Breast epithelium (tissue), 4 donors: ENCODE results near the gene KCNK3. TPM values are rescaled to one million over a fixed set of nuclear protein-coding genes. Genes with fewer than 3 reads are reported as not detected.
"Not testable (repeated sequence)": the region's sequence is repeated elsewhere in the genome, so short reads cannot be mapped to it uniquely, and the experiment has no call there.

Experiments used
- DNase-seq, 2 donors: peaks; one replicate each; pipeline ENCODE4 v3.0.0-alpha.2; 2019; ENCODE audit warnings: low spot score in 2 of 2
- H3K27ac ChIP-seq, 2 donors: fragments of 200-600 bp; sonication (generic) in 1 of 2; one replicate each; pipeline ENCODE4 v1.5.1; 2016 to 2019; ENCODE audit warnings: mild to moderate bottlenecking in 1 of 2
- H3K27me3 ChIP-seq, 2 donors: fragments of 200-600 bp; sonication (generic) in 1 of 2; one replicate each; pipeline versions ENCODE4 v1.5.1 to v1.6.0; 2017 to 2019; ENCODE audit warnings: control low read depth in 1 of 2, mild to moderate bottlenecking in 1 of 2
- H3K36me3 ChIP-seq: fragments of 200-600 bp; one replicate; pipeline ENCODE4 v1.5.1; 2019
- H3K4me1 ChIP-seq, 2 donors: fragments of 200-600 bp; sonication (generic); one replicate each; pipeline ENCODE4 v1.5.1; 2016 to 2019; ENCODE audit warnings: control low read depth in 1 of 2
- H3K4me3 ChIP-seq, 3 donors: fragments of 200-600 bp; sonication (generic); 1 replicate in 2 of 3; 2 replicates in 1 of 3; pipeline ENCODE4 v1.5.1; 2016 to 2019; ENCODE audit warnings: mild to moderate bottlenecking in 3 of 3, moderate library complexity in 2 of 3
- H3K9me3 ChIP-seq, 2 donors: fragments of 200-600 bp; sonication (generic) in 1 of 2; one replicate each; pipeline ENCODE4 v1.5.1; 2016 to 2019; ENCODE audit warnings: control low read depth in 1 of 2
- CTCF ChIP-seq, 3 donors: fragments of 450-650 bp; IDR thresholded peaks; one replicate each; pipeline ENCODE4 v1.5.1; 2016 to 2017; ENCODE audit warnings: antibody characterized with exemption in 3 of 3, mild to moderate bottlenecking in 3 of 3, moderate library complexity in 3 of 3
- POLR2A ChIP-seq: fragments of 450-650 bp; IDR thresholded peaks from one replicate; pipeline ENCODE4 v1.6.1; 2016; ENCODE audit warnings: antibody characterized with exemption, mild to moderate bottlenecking, moderate library complexity
- POLR2AphosphoS5 ChIP-seq, 3 donors: sonication (generic); formaldehyde crosslinking; IDR thresholded peaks; one replicate each; pipeline ENCODE4 v1.6.1; 2017; ENCODE audit warnings: antibody characterized with exemption in 3 of 3
- intact Hi-C: fragments of 100-400 bp; cut with DNase I; formaldehyde crosslinking; loops from one replicate; pipeline ENCODE4 v1.15.1; 2023; ENCODE audit warnings: low total_unique reads
- total RNA-seq, 3 donors: library from RNA; depleted of rRNA; stranded (reverse); fragments of >200 nt; gene quantifications; one replicate each; pipeline ENCODE4 v1.1.0, GENCODE V29; 2016

KCNK3 gene
- total RNA-seq, 3 donors from 2014 or later: 0.59 to 2.3 (median 1.4) TPM

- no peak for DNase-seq
- TF ChIP-seq CTCF (IDR thresholded peaks at IDR 0.05) (no peak), POLR2AphosphoS5 (IDR thresholded peaks at IDR 0.05) (no peak), POLR2A (no peak)
- Histone ChIP-seq H3K36me3 (no peaks in the 10 kb centered on the region), H3K27me3 (no peaks in the 10 kb centered on the region), H3K9me3 (no peaks in the 10 kb centered on the region), H3K4me1 (no peaks in the 10 kb centered on the region), H3K27ac (no peak overlapping the region), H3K4me3 (no peak overlapping the region)
- intact Hi-C loops: loop anchor here (5.0 kb wide), 1 partner anchor 137 kb away; no protein-coding TSS in a partner anchor
These were observed 51.3 kb downstream of the KCNK3 start for GRCh38 chr2:26743852-26744251.

DNA sequence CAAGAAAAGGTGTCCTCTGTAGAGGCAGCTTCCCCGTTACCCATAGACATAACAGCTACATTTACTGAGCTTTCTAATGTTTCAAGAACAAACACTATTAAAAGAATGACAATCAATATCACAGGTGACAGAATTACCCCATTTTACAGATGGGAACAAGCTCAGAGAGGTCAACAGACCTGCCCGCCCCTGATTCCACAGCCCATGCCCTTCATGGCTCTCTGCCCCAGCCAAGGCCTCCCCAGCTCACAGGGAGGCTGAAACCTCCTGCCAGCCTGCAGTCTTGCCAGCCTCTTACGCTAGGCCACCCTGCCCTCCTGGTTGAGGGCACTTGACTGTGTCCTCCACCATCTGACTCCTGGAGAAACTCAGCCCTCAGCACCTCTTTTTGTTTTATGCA lies 52.4 kb downstream of the KCNK3 start:
- intact Hi-C loops: loop anchor here (5.0 kb wide), 1 partner anchor 138 kb away; no protein-coding TSS in a partner anchor

DNA sequence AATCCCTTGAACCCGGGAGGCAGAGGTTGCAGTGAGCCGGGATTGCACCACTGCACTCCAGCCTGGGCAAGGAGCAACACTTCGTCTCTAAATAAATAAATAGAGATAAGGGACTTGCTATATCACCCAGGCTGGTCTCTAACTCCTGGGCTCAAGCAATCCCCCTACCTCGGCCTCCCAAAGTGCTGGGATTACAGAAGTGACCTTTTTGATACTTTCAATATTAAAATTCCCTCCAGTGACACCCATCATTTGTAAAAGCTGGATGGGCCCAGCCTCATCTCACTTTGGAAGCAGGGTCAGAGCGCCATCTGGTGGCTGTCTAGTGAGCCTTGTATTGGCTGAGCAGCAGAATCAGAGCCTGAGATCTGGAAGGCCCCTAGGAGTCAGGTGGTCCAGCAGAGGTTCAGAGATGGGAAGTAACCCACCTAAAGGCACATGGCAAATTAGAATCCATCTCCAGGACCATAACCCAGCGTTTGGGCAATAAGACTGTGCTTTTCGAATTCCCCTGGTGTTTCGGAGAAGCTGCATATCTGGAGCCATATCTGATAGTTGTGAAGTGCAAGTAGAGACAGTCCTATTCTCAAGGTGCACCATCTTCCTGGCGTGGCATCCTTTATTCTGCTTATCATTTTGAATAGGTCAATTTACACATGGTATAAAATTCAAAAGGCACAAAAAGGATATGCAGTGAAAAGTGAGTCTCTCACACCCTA lies 53.2 kb downstream of the KCNK3 start:
- TF ChIP-seq CTCF (IDR thresholded peaks at IDR 0.05): peak; percentile 81 to 92 (median 92)
- no peak for TF ChIP-seq POLR2AphosphoS5 (IDR thresholded peaks at IDR 0.05)
- intact Hi-C loops: no loop called here

More for the DNA sequence above, 52.4 kb downstream of the KCNK3 start:
- Histone ChIP-seq H3K27ac (no peak overlapping the region), H3K36me3 (no peaks in the 10 kb centered on the region), H3K4me3 (no peak overlapping the region), H3K4me1 (no peaks in the 10 kb centered on the region), H3K9me3 (no peaks in the 10 kb centered on the region), H3K27me3 (no peaks in the 10 kb centered on the region)
- TF ChIP-seq POLR2AphosphoS5 (IDR thresholded peaks at IDR 0.05) (no peak), POLR2A (no peak), CTCF (IDR thresholded peaks at IDR 0.05) (no peak)
- no peak for DNase-seq

GRCh38 chr2:26746934-26747333 lies 54.4 kb downstream of the KCNK3 start:
- Histone ChIP-seq H3K27me3 (no peaks in the 10 kb centered on the region), H3K27ac (no peak overlapping the region), H3K4me1 (no peaks in the 10 kb centered on the region), H3K9me3 (no peaks in the 10 kb centered on the region), H3K4me3 (no peak overlapping the region), H3K36me3 (no peaks in the 10 kb centered on the region)
- no peak for DNase-seq
- no peak for TF ChIP-seq POLR2AphosphoS5 (IDR thresholded peaks at IDR 0.05)
- no peak for TF ChIP-seq POLR2A
- no peak for TF ChIP-seq CTCF (IDR thresholded peaks at IDR 0.05)
- intact Hi-C loops: no loop called here

More for the DNA sequence above, 53.2 kb downstream of the KCNK3 start:
- no peaks in the 10 kb centered on the region for H3K36me3 ChIP-seq
- H3K4me1 ChIP-seq: no peaks in the 10 kb centered on the region
- DNase-seq: peak; percentile 68 to 80
- no peaks in the 10 kb centered on the region for H3K9me3 ChIP-seq
- H3K27me3 ChIP-seq: no peaks in the 10 kb centered on the region
- H3K27ac ChIP-seq: no peak overlapping the region
- H3K4me3 ChIP-seq: no peak overlapping the region

GRCh38 chr2:26749787-26750420 lies 57.4 kb downstream of the KCNK3 start:
- H3K4me1 ChIP-seq: not testable (repeated sequence)

GRCh38 chr2:26750467-26750866 lies 57.9 kb downstream of the KCNK3 start:
- intact Hi-C loops, H3K4me3 ChIP-seq, H3K27me3 ChIP-seq, H3K36me3 ChIP-seq, DNase-seq, H3K9me3 ChIP-seq, H3K4me1 ChIP-seq, H3K27ac ChIP-seq: not testable (repeated sequence)

More at GRCh38 chr2:26749787-26750420, 57.4 kb downstream of the KCNK3 start:
- H3K9me3 ChIP-seq, H3K27ac ChIP-seq, H3K36me3 ChIP-seq, H3K27me3 ChIP-seq, H3K4me3 ChIP-seq, intact Hi-C loops, DNase-seq: not testable (repeated sequence)
